Stimulated activated CD8-positive, alpha-beta memory T cell treated with anti-CD3 and anti-CD28 coated beads, Interleukin-2, amount 100 ng/mL, for 1 hour (primary cell): Measurements from ENCODE around the gene ALX3.
"Not testable (repeated sequence)": the region's sequence is repeated elsewhere in the genome, so short reads cannot be mapped to it uniquely, and the experiment has no call there.

Experiments
- DNase-seq, 2 donors: peaks; one replicate each; pipeline ENCODE4 v3.0.0-alpha.2; 2020; ENCODE audit warnings: low read depth in 2 of 2

Gene ALX3

GRCh38 chr1:110089561-110090275 is 19.2 kb upstream of the ALX3 start:
- DNase-seq: no peak

GRCh38 chr1:110088739-110089316 is 18.4 kb upstream of the ALX3 start:
- no peak for DNase-seq

GRCh38 chr1:110087812-110088738 is 17.6 kb upstream of the ALX3 start:
- DNase-seq: peak in 1 of 2 donors; percentile 11

DNA sequence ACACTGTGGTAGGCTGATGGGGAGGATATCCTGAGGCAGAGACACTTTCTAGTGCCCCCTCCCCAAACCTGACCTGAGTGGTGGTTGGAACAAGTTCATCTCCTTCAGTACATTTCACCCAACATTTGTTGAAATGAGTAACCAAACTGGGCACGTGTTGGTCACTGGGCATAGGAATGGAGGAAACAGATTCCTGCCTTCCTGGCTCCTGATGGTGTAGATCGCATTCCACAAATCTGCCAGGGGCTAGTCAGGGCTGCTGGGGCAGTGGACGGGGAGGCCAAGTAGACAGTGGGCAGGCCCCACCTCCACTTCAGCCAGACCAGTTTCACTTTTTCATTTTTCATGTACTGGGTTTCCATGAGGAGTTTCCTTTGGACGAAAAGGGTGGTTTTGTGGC is 16.5 kb upstream of the ALX3 start:
- DNase-seq: no peak

DNA sequence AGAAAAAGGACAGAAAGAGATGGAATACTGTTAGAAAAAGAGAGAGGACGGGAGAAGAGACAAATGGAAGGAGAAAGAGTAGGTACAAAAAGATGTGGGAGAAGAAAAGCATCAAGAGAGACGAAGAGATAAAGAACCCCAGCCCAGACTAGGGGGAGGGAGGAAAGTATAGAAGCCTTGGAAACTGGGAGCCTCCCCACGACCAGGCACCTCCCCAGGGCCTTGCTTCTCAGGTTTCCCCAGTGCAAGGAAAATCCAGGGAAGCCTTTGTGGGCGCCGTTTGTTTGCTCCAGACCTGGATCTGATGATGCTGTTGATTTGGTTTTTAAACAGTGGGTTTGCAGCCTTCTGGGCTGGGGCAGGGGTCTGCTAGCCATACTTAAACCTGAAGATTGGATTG is 15.2 kb upstream of the ALX3 start:
- no peak for DNase-seq

DNA sequence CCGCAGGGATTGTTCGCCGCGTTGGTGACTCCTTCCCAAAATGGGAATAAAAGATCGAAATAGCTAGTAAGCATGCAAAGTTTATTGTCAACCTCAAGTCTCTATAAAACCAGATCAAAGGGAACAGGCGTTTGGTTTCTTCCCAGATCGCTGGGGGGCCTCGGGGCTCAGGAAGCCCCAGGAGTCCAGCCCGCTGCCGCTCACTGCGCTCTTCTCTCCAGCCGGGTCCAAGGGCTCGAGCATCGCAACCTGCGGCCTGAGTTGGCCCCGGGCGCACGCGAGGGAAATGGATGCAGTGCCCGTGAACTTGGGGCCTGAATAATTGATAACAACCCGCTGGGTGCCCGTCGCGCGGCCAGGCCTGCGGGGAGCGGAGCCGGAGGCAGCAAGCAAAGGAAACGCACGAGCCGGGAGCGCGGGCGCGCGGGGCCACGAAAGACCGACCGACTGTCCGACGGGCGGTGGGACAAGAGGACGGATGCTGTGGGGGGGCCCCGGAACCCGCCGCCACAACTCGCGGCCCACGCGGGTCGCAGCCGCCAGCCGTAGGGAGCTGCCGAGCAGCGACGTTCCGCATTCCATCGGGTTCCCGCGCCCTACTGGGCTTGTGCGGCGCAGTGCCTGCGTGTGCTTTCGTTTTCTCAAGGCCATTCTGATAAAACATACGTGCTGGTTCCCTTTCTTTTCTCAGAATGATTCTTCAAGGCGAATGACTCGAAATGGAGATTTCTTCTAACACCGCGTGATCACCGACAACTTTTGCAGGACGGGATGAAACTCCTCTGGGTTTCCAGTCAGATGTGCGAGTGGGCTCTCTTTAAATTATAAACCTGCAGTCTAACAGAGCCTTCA is 14.0 kb upstream of the ALX3 start:
- no peak for DNase-seq

- DNase-seq: no peak
Measured at GRCh38 chr1:110083866-110084226, 13.4 kb upstream of the ALX3 start.

GRCh38 chr1:110083061-110083865 is 12.8 kb upstream of the ALX3 start:
- no peak for DNase-seq

DNA sequence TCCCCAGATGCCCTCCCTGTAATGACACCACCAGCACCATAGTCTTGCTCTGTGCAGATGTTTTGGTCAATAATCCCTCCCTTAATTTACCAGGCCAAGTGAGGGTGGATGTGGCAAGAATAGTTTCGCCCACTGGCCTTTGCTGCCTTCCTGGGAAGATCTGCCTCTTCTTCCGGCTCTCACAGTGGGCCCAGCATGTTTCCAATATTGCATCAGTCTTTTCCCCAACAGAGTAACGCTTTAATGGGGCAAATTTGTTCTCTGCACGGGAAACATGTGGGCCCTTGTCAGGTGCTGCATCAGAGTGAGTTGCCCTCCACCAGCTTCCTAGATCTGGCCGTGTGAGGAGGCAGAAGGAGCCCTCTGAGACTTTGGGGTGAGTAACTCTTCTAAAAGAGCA is 12.0 kb upstream of the ALX3 start:
- no peak for DNase-seq

- DNase-seq: no peak
Measured at GRCh38 chr1:110081061-110081460, 10.6 kb upstream of the ALX3 start.

DNA sequence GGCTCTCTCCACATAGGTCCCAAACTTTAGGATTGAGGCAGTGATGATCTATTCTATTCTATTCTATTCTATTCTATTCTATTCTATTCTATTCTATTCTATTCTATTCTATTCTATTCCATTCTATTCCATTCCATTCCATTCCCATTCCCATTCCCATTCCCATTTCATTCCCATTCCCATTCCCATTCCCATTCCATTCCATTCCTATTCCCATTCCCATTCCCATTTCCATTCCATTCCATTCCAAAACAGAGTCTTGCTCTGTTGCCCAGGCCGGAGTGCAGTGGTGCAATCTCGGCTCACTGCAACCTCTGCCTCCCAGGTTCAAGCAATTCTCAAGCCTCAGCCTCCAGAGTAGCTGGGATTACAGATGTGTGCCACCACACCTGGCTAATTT is 9.5 kb upstream of the ALX3 start:
- not testable (repeated sequence) for DNase-seq

DNA sequence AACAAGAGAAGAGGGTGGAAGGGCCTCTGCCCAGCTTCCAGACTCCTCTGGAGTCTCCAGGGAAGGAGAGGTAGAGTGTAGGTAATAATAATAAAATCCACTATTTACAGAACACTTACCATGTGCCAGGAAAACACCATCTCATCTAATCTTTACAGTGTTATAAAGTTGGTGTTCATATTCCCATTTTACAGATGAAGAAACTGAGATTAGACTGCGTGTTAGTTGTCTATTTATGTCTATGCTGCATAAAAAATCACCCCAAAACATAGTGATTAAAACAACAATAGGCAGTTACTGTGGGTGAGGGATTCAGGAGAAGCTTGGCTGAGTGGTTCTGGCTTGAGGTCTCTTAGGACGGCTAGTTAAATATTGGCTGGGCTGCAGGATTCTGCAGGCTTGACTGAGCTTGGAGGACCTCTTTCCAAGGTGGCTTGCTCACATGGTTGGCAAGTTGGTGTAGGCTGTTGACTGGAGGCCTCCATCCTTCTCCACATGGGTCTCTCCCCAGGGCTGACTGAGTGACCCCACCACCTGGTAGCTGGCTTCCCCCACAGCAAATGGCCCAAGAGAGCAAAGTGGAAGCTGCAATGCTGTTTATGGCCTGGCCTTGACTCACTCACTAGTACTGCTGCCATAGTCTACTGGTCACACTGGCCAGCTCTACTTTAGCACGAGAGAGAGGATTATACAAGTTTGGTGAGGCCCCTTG is 6.5 kb upstream of the ALX3 start:
- no peak for DNase-seq

- DNase-seq: no peak
Measured at GRCh38 chr1:110074166-110074565, 3.7 kb upstream of the ALX3 start.

- no peak for DNase-seq
Measured at GRCh38 chr1:110070282-110070669, 196 bp downstream of the ALX3 start.

GRCh38 chr1:110069404-110070281 is 829 bp downstream of the ALX3 start:
- no peak for DNase-seq

DNA sequence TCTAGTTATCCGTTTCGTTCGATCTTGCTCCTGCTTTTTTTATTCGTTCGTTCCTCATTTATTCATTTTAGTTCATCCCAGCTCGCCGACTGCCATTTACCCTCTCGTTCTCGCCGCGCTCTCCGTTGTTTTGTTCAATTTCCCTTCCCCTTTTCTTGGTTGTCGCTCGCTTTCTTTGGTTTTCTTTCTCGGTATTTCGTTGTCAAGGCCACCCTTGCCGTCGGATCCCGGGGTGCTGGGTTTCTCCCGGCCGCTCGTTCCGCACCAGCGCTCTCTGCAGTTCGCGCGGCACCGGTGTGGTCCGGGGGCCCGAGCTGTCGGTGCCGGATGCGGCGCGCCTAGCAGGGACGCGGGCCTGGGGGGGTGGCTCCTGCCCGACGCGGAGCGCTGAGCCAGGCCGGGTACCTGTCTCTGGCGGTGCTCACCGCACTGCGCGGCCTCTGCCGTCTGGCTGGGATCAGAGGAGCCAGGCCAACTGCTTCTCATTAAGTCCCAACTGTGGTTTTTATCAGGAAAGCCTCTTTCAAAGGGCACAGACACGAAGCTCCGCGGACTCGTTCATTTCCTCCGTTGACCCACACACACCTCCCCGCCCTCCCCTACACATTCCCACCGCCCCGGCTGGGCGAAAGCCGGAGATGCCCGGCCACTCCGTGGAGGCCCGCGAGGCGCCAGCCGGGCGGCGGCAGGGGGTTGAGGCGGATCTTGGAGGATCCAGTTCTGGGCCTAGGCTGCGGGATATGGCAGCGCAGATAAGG is 1.6 kb downstream of the ALX3 start:
- no peak for DNase-seq

GRCh38 chr1:110067893-110068645 is 2.4 kb downstream of the ALX3 start:
- DNase-seq: no peak

DNA sequence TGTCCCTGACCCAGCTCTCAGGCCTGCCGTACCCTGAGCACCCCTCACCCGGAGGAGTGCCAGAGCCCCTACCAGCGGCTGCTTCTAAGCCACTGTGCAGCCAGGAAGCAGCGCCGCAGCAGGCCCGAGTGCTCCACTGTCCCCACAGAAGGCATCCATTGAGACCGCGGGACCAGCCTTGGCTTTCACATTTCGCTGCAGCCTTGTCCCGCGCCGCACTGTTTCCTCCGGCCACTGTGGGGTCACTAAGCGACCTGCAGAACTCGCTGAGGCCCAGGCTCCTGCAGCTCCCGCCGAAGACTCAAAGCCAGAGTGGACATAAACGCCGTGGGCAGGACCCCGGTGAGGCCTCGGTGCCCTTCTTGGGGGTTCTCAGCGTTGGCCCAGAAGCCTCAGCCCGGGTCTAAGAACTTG is 3.0 kb downstream of the ALX3 start:
- no peak for DNase-seq
